ENCODE results near the gene KCNB1. TPM values are rescaled to one million over a fixed set of nuclear protein-coding genes. Genes with fewer than 3 reads are reported as not detected.
A peak's percentile ranks its signal among the peaks of the same experiment; 100 is the strongest.

KCNB1 gene
- total RNA-seq, 1 experiment from 2014 or later, result 0.68 TPM

DNA sequence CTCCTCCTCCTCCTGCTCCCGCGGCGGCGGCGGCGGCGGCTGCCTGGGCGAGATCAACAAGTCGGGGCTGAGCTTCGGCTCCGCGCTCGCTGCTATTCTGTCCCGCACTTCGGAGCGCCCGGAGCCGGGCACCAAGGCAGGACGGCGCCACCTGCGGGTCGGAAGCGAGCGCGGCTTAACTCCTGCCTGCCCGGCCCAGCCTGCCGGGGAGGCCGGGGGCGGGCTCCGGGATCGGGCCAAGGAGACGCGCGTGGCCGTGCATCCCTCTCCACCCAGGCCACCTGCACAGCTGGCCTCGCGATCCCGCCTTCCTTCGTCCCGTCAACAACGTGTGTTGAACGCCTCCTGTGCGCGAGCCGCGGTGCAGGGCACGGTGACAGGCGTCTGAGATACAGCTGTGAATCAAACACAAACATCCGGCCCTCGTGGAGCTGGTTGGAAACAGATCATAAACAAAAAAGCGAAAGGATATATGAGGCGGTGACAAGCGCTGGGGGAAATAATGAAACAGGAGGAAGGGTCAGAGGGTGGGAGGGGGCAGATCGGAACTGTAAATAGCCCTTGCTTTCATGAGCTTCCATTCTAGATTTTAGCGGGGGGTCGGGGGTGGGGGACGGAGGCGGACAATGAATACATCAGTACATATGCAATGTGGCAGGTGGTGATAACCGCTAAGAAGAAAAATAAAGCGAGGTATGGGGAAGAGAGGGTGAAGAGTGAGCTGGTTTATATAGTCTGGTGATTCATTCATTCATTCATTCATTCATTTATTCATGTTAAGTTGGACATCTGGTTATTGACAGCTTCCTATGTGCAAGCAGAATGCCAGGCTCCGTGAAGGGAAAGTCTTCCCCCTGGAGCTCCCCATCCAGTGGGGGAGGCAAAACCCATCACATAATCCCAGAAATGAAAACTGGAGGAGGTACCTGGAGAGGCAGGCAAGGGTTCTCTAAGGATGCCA lies 2.0 kb upstream of the KCNB1 start:
- H3K18ac ChIP-seq (ENCODE audit: insufficient read length, low read depth, low read length), result peak overlapping the region; percentile 13
- no peak overlapping the region for H2BK12ac ChIP-seq (ENCODE audit: insufficient read length, low read depth, low read length)
- no peaks in the 10 kb centered on the region; the same call in 1 of the 2 replicates for H3K27me3 ChIP-seq (ENCODE audit: insufficient read depth, low read length)
- H3K14ac ChIP-seq (ENCODE audit: insufficient read depth, low read length), result peak overlapping the region; percentile 62; the same call in 1 of the 2 replicates
- no peak overlapping the region for H4K5ac ChIP-seq (ENCODE audit: insufficient read length, low read depth, low read length)
- no peaks in the 10 kb centered on the region for H3K79me2 ChIP-seq (ENCODE audit: insufficient read depth, low read length)
- WGBS (ENCODE audit: extremely low coverage, insufficient read length, low lambda C conversion rate), result no CpG with 5 or more reads among the region's 61 CpGs
- H2AFZ ChIP-seq (ENCODE audit: low read length), result no peak overlapping the region
- Mint-ChIP-seq H3K9me3 (no peaks in the 10 kb centered on the region; a peak in 1 of 5 replicates), H3K27me3 (ENCODE audit: low read depth) (peaks cover 66% of the 10 kb centered on the region), H3K36me3 (ENCODE audit: insufficient read depth in 1 of 3, low read depth in 3 of 3) (peaks cover 0 to 5% (median 2%) of the 10 kb centered on the region in 3 experiments; a peak in 3 of 7 replicates), H3K27ac (no peak overlapping the region), H3K4me3 (peak overlapping the region; percentile 78 to 88), H3K4me1 (peaks cover 2 to 7% of the 10 kb centered on the region in 2 experiments; a peak in 2 of 4 replicates)
- no peak overlapping the region for H2BK120ac ChIP-seq (ENCODE audit: low read depth, low read length, poor library complexity, severe bottlenecking)
- DNase-seq, result peak; percentile 87
- H4K20me1 ChIP-seq (ENCODE audit: control insufficient read depth, insufficient read depth, insufficient read length), result no peaks in the 10 kb centered on the region
- TF ChIP-seq CTCF (conservative IDR thresholded peaks at IDR 0.05), result peak; percentile 88
- H3K27ac ChIP-seq (ENCODE audit: insufficient read length, low read depth, low read length), result no peak overlapping the region
- H3K9ac ChIP-seq (ENCODE audit: extremely low read depth, insufficient read length, low read length), result peak overlapping the region; percentile 57
- no peaks in the 10 kb centered on the region for H3K4me1 ChIP-seq (ENCODE audit: insufficient read depth, low read length)
- H2BK20ac ChIP-seq (ENCODE audit: low read depth, low read length, poor library complexity, severe bottlenecking), result no peak overlapping the region
- H3K4ac ChIP-seq (ENCODE audit: low read depth, low read length), result no peak overlapping the region
- no peaks in the 10 kb centered on the region for H3K9me3 ChIP-seq (ENCODE audit: control insufficient read depth, low read depth, low read length)
- no peak overlapping the region for H4K8ac ChIP-seq (replicated peaks; ENCODE audit: insufficient read length, low read depth, low read length)
- H3T11ph ChIP-seq (ENCODE audit: low read length), result no peak overlapping the region
- H2AK5ac ChIP-seq (ENCODE audit: insufficient read length, low read length), result no peak overlapping the region
- peak overlapping the region; percentile 95 for H3K4me2 ChIP-seq (ENCODE audit: insufficient read depth, insufficient read length, low read length)
- H3K56ac ChIP-seq (ENCODE audit: insufficient read length, low read depth, low read length), result no peak overlapping the region
- H4K91ac ChIP-seq (ENCODE audit: insufficient read length, low read depth, low read length), result no peak overlapping the region
- H3K23me2 ChIP-seq (ENCODE audit: insufficient read length, low read depth, low read length, poor library complexity, severe bottlenecking), result peaks cover 14% of the 10 kb centered on the region
- no peak overlapping the region for H2BK5ac ChIP-seq (ENCODE audit: insufficient read length, low read length)
- no peak overlapping the region for H3K23ac ChIP-seq (ENCODE audit: insufficient read length, low read depth, low read length)
- H2BK15ac ChIP-seq (ENCODE audit: low read depth, low read length), result no peak overlapping the region
- no peaks in the 10 kb centered on the region for H3K79me1 ChIP-seq (ENCODE audit: insufficient read depth, low read depth, low read length, poor library complexity, severe bottlenecking)

Measured in H9 (cell line).